A204.1 (cell line): ENCODE results near the gene PMP22.
"Not testable (repeated sequence)": the region's sequence is repeated elsewhere in the genome, so short reads cannot be mapped to it uniquely, and the experiment has no call there.

Experiments used
- FAIRE-seq: peaks from 2 replicates; lab custom pipeline; 2012; peaks lifted over from hg19 to GRCh38; lab: Jason Lieb, UNC

The PMP22 gene

GRCh38 chr17:15250135-15250860 is 14.8 kb downstream of the PMP22 start:
- no peak for FAIRE-seq

GRCh38 chr17:15249487-15249886 is 15.6 kb downstream of the PMP22 start:
- FAIRE-seq, result no peak

- FAIRE-seq, result no peak
These were observed 17.1 kb downstream of the PMP22 start for GRCh38 chr17:15247891-15248529.

- no peak for FAIRE-seq
These were observed 20.1 kb downstream of the PMP22 start for GRCh38 chr17:15245054-15245453.

GRCh38 chr17:15240644-15241043 is 24.5 kb downstream of the PMP22 start:
- no peak for FAIRE-seq

- no peak for FAIRE-seq
These were observed 25.6 kb downstream of the PMP22 start for GRCh38 chr17:15239491-15239890.

- no peak for FAIRE-seq
These were observed 26.3 kb downstream of the PMP22 start for GRCh38 chr17:15238676-15239422.

- no peak for FAIRE-seq
These were observed 27.1 kb downstream of the PMP22 start for GRCh38 chr17:15238057-15238456.

GRCh38 chr17:15237106-15237425 is 28.1 kb downstream of the PMP22 start:
- no peak for FAIRE-seq

GRCh38 chr17:15236281-15237105 is 28.6 kb downstream of the PMP22 start:
- FAIRE-seq, result no peak

GRCh38 chr17:15233971-15234370 is 31.2 kb downstream of the PMP22 start:
- FAIRE-seq, result no peak

GRCh38 chr17:15233022-15233805 is 31.9 kb downstream of the PMP22 start:
- no peak for FAIRE-seq

- no peak for FAIRE-seq
These were observed 32.6 kb downstream of the PMP22 start for GRCh38 chr17:15232517-15232915.

GRCh38 chr17:15231851-15232516 is 33.1 kb downstream of the PMP22 start:
- FAIRE-seq, result no peak

GRCh38 chr17:15230866-15231265 is 34.3 kb downstream of the PMP22 start:
- no peak for FAIRE-seq

GRCh38 chr17:15221827-15222226 is 43.3 kb downstream of the PMP22 start:
- not testable (repeated sequence) for FAIRE-seq

GRCh38 chr17:15220785-15221184 is 44.3 kb downstream of the PMP22 start:
- FAIRE-seq, result no peak

GRCh38 chr17:15216481-15216880 is 48.6 kb downstream of the PMP22 start:
- FAIRE-seq, result no peak

GRCh38 chr17:15213381-15214087 is 51.6 kb downstream of the PMP22 start:
- FAIRE-seq, result no peak

- FAIRE-seq, result no peak
These were observed 54.9 kb downstream of the PMP22 start for GRCh38 chr17:15210247-15210646.

GRCh38 chr17:15203062-15203461 is 62.1 kb downstream of the PMP22 start:
- not testable (repeated sequence) for FAIRE-seq
